ENCODE measurements around the gene NAA10.

The NAA10 gene

GRCh38 chrX:153964105-153964504, 29.3 kb upstream of the NAA10 start:
- no peak for TF ChIP-seq CTCF (IDR thresholded peaks at IDR 0.05)

- no peak for TF ChIP-seq CTCF (IDR thresholded peaks at IDR 0.05)
Measured at GRCh38 chrX:153963546-153963945, 28.7 kb upstream of the NAA10 start.

GRCh38 chrX:153961292-153961691, 26.5 kb upstream of the NAA10 start:
- TF ChIP-seq CTCF (IDR thresholded peaks at IDR 0.05), result no peak

GRCh38 chrX:153960786-153961185, 25.9 kb upstream of the NAA10 start:
- TF ChIP-seq CTCF (IDR thresholded peaks at IDR 0.05), result no peak

- no peak for TF ChIP-seq CTCF (IDR thresholded peaks at IDR 0.05)
Measured at GRCh38 chrX:153960077-153960476, 25.2 kb upstream of the NAA10 start.

GRCh38 chrX:153959649-153960048, 24.8 kb upstream of the NAA10 start:
- TF ChIP-seq CTCF (IDR thresholded peaks at IDR 0.05), result no peak

- TF ChIP-seq CTCF (IDR thresholded peaks at IDR 0.05), result no peak
Measured at GRCh38 chrX:153958605-153959004, 23.8 kb upstream of the NAA10 start.

- no peak for TF ChIP-seq CTCF (IDR thresholded peaks at IDR 0.05)
Measured at GRCh38 chrX:153957224-153957623, 22.4 kb upstream of the NAA10 start.

All from LNCAP (cell line).